Kidney (tissue), 14 donors: ENCODE data around the gene CFAP210. TPM values are rescaled to one million over a fixed set of nuclear protein-coding genes. Genes with fewer than 3 reads are reported as not detected.

Experiments used
- DNase-seq, 5 donors: peaks; one replicate each; pipeline ENCODE4 v3.0.0-alpha.2; 2013 to 2020
- FAIRE-seq: peaks from 2 replicates; lab custom pipeline; 2012; peaks lifted over from hg19 to GRCh38; lab: Jason Lieb, UNC
- H3K27ac ChIP-seq, 2 donors: one replicate each; pipeline ENCODE4 v1.7.0; 2013; ENCODE audit warnings: low read depth in 2 of 2, low read length in 2 of 2, inconsistent platforms in 1 of 2
- H3K27me3 ChIP-seq: one replicate; pipeline ENCODE4 v1.7.1; 2013; ENCODE audit warnings: low read length, inconsistent platforms; ENCODE audit not compliant: control insufficient read depth, insufficient read depth
- H3K36me3 ChIP-seq, 3 donors: one replicate each; pipeline versions ENCODE4 v1.7.0 to v1.7.1; 2013; ENCODE audit warnings: low read length in 3 of 3, control low read depth in 1 of 3, inconsistent platforms in 1 of 3; ENCODE audit not compliant: insufficient read depth in 3 of 3, control insufficient read depth in 2 of 3
- H3K4me1 ChIP-seq, 3 donors: one replicate each; pipeline versions ENCODE4 v1.7.0 to v1.7.1; 2013; ENCODE audit warnings: low read length in 3 of 3, inconsistent platforms in 1 of 3, low read depth in 1 of 3; ENCODE audit not compliant: control insufficient read depth in 2 of 3, insufficient read depth in 2 of 3
- H3K4me3 ChIP-seq, 3 donors: one replicate each; pipeline versions ENCODE4 v1.7.0 to v1.8.1; 2013; ENCODE audit warnings: low read length in 3 of 3, control low read depth in 1 of 3, inconsistent platforms in 1 of 3
- H3K9ac ChIP-seq, 3 donors: one replicate each; pipeline versions ENCODE4 v1.7.0 to v1.7.1; 2013; ENCODE audit warnings: low read length in 3 of 3, control low read depth in 1 of 3, inconsistent platforms in 1 of 3
- H3K9me3 ChIP-seq, 3 donors: one replicate each; pipeline versions ENCODE4 v1.7.0 to v1.7.1; 2013; ENCODE audit warnings: low read length in 3 of 3, control low read depth in 1 of 3, inconsistent platforms in 1 of 3; ENCODE audit not compliant: control insufficient read depth in 2 of 3, insufficient read depth in 1 of 3
- CTCF ChIP-seq: IDR thresholded peaks from 3 replicates; pipeline ENCODE4 v1.5.1; 2012; ENCODE audit warnings: mild to moderate bottlenecking, moderate library complexity, borderline replicate concordance; ENCODE audit not compliant: insufficient read depth; ENCODE audit errors: extremely low read depth
- intact Hi-C: fragments of 100-400 bp; cut with DNase I; formaldehyde crosslinking; loops from one replicate; pipeline ENCODE4 v1.11.1; 2022
- polyA plus RNA-seq: library from polyadenylated mRNA; stranded (reverse); fragments of 350-450 nt; fragmentation: Illumina TruSeq; extraction: RNeasy Lipid Tissue Mini Kit (QIAGEN cat#74804); gene quantifications from one replicate; pipeline ENCODE4 v1.2.3, GENCODE V29; 2014; ENCODE audit warnings: low read depth, low replicate concordance; ENCODE audit not compliant: insufficient read depth
- total RNA-seq: library from RNA; stranded (reverse); fragmentation: NEBNext Ultra II Directional; extraction: Animal tissue kit (Norgen Biotek cat#: 25700); gene quantifications from one replicate; pipeline ENCODE4 v1.2.1, GENCODE V29; 2021
- donor health status: control.
- donor health status: control.
- donor health status: control.
- donor health status: control.
- donor health status: control.
- donor health status: DM: yes; HTN: yes; CAD: no.
- donor health status: Normal renal cell carcinoma (clear cell type).

The CFAP210 gene
- total and polyA plus RNA-seq, 2 donors from 2014 or later: 0.60 to 0.65 TPM

- Histone ChIP-seq H3K9me3 (no peaks in the 10 kb centered on the region), H3K36me3 (no peaks in the 10 kb centered on the region), H3K27ac (no peak overlapping the region), H3K4me3 (no peak overlapping the region), H3K27me3 (no peaks in the 10 kb centered on the region), H3K9ac (no peak overlapping the region), H3K4me1 (no peaks in the 10 kb centered on the region)
- no peak for TF ChIP-seq CTCF
- intact Hi-C loops: no loop called here
- DNase-seq: no peak
- FAIRE-seq: no peak
These were observed 10.1 kb downstream of the CFAP210 start for GRCh38 chr2:169684135-169684565.

GRCh38 chr2:169683425-169684134, 10.6 kb downstream of the CFAP210 start:
- Histone ChIP-seq H3K4me3 (no peak overlapping the region), H3K27ac (no peak overlapping the region), H3K4me1 (no peaks in the 10 kb centered on the region), H3K9ac (no peak overlapping the region), H3K27me3 (no peaks in the 10 kb centered on the region), H3K36me3 (no peaks in the 10 kb centered on the region), H3K9me3 (no peaks in the 10 kb centered on the region)
- intact Hi-C loops: no loop called here
- DNase-seq: no peak
- FAIRE-seq: no peak
- TF ChIP-seq CTCF: no peak

- Histone ChIP-seq H3K9ac (no peak overlapping the region), H3K27me3 (no peaks in the 10 kb centered on the region), H3K36me3 (no peaks in the 10 kb centered on the region), H3K27ac (no peak overlapping the region), H3K9me3 (no peaks in the 10 kb centered on the region), H3K4me1 (no peaks in the 10 kb centered on the region), H3K4me3 (no peak overlapping the region)
- DNase-seq: no peak
- TF ChIP-seq CTCF: no peak
- no peak for FAIRE-seq
- intact Hi-C loops: no loop called here
These were observed 11.2 kb downstream of the CFAP210 start for GRCh38 chr2:169683054-169683424.

GRCh38 chr2:169676850-169677249, 17.4 kb downstream of the CFAP210 start:
- Histone ChIP-seq H3K9me3 (no peaks in the 10 kb centered on the region), H3K9ac (no peak overlapping the region), H3K4me3 (no peak overlapping the region), H3K27me3 (no peaks in the 10 kb centered on the region), H3K27ac (no peak overlapping the region), H3K4me1 (no peaks in the 10 kb centered on the region), H3K36me3 (no peaks in the 10 kb centered on the region)
- intact Hi-C loops: no loop called here
- DNase-seq: no peak
- no peak for FAIRE-seq
- TF ChIP-seq CTCF: no peak
